HG03196 (cell line): ENCODE data around the gene WDR7.

ENCODE experiments used
- ATAC-seq: cut with Tn5 transposase; IDR thresholded peaks from one replicate; pipeline ENCODE4 v1.9.1; 2021; ENCODE audit not compliant: unreplicated experiment

The WDR7 gene

GRCh38 chr18:56873441-56874140 is 222.4 kb downstream of the WDR7 start:
- no peak for ATAC-seq

DNA sequence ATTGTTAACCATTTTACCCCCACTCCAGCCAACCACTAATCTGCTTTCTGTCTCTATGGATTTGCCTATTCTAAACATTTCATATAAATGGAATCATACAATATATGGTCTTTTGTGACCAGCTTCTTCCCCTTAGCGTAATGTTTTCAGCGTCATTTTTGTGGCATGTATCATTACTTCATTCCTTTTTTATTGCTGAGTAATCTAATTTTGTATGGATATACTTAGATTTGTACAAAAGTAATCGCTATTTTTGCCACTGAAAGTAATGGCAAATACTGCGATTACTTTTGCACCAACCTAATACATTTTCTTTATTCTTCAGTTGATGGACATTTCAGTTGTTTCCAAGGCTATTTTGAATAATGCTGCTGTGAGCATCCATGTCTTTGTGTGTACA is 227.6 kb downstream of the WDR7 start:
- no peak for ATAC-seq

DNA sequence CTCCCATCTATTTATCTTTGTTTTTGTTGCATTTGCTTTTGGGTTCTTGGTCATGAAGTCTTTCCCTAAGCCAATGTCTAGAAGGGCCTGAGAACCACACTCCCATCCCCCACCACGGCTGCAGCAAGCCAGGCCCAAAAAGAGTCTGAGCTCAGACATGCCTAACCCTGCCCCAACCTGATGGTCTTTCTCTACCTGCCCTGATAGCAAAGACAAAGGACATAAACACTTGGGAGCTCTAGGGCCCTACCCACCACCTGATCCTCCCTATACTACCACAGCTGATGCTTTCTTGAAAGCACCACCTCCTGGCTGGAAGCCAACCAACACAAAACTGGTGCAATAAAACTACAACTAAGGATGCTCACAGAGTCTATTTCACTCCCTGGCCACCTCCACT is 233.4 kb downstream of the WDR7 start:
- ATAC-seq: no peak

DNA sequence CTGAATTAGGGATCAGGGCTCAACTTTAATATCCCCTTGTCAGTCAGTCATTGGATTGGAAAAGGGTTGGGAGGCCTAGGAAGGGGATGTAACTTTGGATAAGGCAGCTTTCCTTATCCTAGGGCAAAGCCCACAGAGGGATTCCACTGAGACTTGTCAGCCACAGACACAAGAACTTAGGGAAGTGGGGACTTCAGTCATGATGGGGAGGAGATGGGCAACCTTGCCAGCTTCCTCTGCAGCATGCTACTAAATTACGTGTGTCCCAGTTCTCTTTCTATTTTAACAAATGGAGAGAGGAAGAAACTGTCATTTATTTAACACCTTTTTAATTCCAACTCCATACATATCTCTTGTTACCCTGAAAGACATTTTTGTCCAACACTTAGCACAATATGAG is 237.8 kb downstream of the WDR7 start:
- no peak for ATAC-seq

DNA sequence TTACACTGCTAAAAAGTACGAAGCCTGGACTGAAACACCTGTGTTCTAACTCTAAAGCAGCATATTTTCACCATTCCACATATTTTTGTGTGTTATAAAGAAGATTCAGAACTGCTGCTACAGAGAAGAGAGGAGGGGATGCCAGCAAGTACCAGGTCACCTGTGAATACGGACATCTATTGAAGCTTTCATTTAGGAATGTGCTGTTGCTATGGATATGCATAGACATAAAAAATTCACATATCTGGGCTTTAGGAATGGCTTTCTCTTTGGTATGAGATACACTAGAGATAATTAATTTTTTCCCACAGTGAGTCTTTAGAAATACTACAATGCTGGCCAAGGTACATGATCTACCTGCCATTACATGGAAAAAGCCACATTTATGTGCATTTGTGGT is 238.5 kb downstream of the WDR7 start:
- ATAC-seq: no peak

DNA sequence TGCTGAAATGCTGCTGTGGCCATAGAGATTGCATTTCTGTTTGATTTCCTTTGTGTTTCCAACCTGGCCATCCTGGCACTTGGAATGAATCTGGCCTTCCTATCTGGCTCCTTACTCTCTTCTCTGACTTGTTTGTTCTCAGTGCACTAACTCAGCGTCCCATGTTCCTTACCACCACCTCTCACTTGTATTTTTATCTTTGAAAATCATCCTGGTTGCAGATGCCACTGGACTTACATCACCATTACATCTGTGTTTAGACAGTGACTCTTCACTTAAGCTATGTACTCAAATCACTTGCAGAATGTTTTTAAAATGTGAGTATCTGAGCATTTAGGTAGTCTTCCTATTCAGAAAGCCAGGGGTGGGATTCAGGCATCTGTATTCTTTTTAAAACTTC is 239.5 kb downstream of the WDR7 start:
- ATAC-seq: no peak

GRCh38 chr18:56891116-56891515 is 240.0 kb downstream of the WDR7 start:
- no peak for ATAC-seq

DNA sequence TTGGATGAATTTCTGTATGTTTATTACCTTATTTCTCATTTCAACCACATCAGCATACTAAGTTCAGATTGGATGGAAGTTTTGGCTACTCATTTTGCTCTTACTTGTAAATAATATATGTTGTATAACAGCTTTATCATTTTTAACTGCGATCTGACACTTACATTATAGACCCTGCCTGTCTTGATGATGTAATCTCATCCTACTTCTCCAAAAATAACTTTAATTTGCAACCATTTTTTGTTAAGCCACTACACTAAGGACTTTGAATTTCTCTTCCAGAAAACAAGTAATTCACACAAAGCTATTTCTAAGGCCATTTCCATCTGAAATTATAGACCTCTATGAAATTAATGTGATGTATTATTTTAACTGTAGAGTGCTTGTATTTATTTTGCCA is 240.7 kb downstream of the WDR7 start:
- no peak for ATAC-seq

- no peak for ATAC-seq
Measured at GRCh38 chr18:56897122-56897521, 246.0 kb downstream of the WDR7 start.

- ATAC-seq: no peak
Measured at GRCh38 chr18:56899660-56900059, 248.5 kb downstream of the WDR7 start.

DNA sequence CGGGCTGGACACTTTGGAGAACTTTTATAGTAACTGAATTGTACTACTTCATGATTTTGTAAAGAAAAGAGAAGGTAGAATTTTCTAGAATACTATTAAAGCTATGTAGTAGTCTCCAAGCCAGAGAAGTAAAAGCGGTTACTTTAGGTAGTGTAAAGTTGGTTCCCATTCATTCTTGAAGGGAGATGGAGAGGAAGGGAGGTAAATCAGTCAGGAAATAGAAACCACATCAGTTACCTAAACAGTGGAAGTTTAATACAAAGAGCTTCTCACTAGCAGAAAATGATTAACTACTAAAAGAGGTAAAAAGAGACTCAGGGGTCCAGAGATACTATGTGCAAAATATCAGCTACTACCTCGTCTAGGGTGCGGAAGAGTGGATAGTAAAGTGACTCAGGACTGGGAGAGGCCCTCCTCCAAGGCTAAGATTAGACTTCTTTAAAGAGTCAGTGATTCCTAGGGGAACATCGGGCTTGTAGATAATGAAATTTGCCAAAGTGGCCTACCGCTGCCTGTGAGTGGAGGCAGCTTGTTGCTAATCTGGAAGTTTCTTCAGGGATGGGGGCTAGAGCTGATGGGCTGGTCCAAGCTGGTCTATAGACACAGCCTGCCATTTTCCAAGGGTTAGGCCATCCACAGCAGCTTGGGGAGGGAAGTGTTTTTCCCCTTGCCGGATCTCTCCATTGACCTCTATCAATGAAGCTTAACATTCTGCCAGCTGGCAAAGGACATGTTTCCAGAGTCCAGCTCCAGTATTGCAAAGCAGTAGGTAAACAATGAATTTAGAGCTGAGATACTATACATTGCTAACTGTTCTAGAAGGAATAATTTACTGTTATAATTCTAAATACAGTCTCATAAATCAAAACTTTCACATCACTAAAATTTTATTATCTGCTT is 249.3 kb downstream of the WDR7 start:
- no peak for ATAC-seq

DNA sequence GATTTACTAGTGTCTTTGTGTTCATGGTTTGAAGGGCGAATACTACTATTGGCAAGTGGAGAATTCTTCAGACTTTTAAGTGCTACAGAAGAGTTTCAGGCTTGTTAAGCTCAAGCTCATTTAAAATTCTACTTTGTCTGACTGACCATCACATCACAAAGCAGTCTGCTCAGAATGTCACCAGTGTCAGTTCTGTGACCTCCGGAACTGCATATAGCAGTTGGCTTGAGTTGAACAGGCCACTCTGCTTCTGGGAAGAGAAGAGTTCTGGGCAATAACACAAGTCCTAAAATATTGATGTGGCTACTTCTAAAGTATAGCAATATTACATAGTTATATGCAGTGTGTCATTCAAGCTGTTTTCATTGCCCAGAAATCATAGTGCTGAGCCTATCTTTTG is 250.8 kb downstream of the WDR7 start:
- no peak for ATAC-seq

DNA sequence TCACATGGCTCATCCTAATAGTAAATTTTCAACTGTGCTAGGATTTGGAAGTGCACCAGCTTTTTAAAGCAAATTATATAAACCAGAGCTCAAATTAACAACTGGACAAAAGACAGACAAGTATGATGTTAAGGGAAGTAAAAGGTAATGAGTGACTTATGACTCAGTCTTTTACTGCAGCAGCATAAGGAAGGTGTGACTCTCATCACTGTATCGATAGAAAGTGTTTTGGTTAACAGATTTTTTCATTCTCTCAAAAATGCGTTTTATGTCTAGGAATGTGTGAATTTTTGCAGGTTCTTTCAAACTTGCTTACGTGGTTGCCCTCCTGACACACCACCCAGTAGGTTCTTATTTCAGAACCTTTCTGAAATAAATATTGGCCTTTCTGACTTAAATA is 251.5 kb downstream of the WDR7 start:
- ATAC-seq: peak; percentile 58

DNA sequence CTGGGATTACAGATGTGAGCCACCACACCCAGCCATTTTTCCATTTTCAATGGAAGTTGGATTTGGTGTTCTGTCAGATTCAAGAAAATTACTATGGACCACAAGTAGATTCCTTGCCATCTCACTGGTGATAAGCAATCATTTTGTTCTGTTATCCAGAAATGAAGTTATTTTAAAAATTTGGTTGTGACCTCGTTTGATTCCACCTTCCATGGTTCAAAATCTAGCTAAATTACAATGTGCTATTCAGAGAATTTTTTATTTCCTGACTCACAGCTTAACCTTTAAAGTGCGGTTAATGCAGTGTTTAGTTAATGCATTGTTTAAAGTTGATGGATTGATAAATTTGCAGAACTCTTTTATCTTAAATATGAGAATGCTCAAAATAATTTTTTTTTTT is 252.5 kb downstream of the WDR7 start:
- no peak for ATAC-seq

- ATAC-seq: no peak
Measured at GRCh38 chr18:56907771-56908170, 256.6 kb downstream of the WDR7 start.

DNA sequence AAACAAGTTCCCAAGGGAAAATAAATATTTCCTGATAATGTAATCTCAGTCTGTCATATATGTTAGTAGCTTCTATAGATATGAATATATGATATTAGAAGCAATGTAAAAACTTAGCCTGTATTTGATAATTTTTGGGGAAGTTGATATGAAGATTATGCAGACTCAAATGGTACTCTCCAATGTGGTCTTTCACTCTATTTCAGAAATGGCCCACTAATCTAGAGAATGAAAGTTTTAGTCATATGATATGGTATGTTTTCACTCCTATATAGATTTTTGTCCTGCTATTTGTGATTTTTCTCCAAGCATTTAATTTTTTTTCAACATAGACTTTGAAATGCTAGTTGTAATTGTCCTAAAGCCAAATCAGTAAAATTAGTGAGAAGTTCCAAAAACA is 259.1 kb downstream of the WDR7 start:
- no peak for ATAC-seq

DNA sequence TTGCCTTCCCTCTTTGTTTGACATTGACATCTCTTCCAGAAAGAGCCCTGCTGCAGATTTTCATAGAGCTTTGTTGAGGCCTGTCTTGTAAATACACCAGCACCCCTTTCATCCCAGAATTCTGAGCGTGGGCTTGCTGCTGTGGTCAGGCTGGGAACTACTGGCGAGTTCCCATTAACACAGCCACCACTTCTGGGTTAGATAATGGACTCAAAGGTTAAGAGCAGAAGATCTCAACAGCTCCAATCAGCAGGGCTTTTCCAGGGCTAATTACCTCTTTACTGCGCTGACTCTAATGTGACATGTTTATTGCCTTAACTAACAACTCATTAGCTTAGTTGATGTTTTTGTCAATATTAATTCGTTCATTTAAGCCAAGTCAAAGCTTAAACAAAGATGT is 259.8 kb downstream of the WDR7 start:
- no peak for ATAC-seq

DNA sequence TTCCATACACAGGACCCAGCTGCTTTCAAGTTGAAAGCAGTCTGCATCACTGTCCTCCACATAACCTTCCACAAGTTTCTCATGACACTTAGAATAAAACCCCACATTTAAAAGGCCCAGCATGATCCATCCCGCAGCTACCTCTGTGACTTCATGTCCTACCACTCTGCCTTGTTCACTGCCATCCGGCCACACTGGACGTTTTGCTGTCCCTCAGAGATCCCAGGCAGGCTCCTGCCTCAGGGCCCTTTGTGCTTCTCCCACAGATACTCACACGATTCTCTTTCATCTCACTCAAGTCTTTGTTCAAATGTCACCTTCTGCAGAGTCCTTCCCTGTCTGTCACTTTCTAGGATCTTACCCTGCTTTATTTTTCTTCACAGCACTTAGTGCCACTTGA is 262.8 kb downstream of the WDR7 start:
- no peak for ATAC-seq

DNA sequence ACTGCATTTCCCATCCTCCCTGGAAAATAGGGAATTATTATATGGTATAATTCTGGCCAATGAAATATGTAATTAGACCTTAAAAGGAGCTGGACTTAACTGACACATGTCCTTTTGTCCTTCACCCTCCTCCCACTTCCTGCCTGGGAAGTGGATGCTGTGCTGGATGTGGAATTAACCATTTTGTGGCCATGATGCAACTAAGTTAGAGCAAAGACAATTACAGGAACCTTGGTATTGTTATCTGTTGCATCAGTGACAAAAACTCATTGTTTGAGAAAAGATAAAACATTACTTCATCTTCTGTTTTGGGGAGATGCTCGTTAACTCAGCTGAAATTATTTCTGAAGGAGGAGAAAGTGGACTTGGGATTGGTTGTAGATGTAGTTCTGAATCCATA is 268.0 kb downstream of the WDR7 start:
- ATAC-seq: no peak

- ATAC-seq: no peak
Measured at GRCh38 chr18:56921896-56922480, 270.8 kb downstream of the WDR7 start.

- ATAC-seq: no peak
Measured at GRCh38 chr18:56926734-56927133, 275.6 kb downstream of the WDR7 start.

GRCh38 chr18:56927786-56928185 is 276.6 kb downstream of the WDR7 start:
- ATAC-seq: no peak
